ENCODE data around the gene METTL18. TPM values are rescaled to one million over a fixed set of nuclear protein-coding genes. Genes with fewer than 3 reads are reported as not detected.

The METTL18 gene
- polyA plus RNA-seq, 1 of the 3 experiments (the other 2 are of a cell fraction) = 1.7 TPM

DNA sequence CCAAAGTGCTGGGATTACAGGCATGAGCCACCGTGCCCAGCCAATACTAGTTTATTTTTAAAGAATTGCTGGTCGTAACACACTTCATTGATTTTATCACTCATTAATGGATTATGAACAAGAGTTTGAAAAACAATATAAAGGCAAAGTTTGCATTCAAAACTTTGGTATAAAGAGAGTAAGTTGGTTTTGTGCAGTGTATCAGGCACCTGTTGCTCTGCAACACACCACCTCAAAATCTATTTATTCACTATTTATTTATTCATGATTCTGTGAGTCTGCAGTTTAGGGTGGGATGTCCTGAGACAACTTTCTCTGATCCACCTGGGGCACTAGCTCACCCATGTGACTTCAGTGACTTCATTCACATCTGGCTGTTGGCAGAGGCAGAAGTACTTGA lies 10.2 kb upstream of the METTL18 start:
- DNase-seq = no peak
- H3K4me2 ChIP-seq = no peak overlapping the region
- CTCF ChIA-PET = no interaction called here
- no peaks in the 10 kb centered on the region for H3K9me2 ChIP-seq
- TF ChIP-seq, protein P1, sequence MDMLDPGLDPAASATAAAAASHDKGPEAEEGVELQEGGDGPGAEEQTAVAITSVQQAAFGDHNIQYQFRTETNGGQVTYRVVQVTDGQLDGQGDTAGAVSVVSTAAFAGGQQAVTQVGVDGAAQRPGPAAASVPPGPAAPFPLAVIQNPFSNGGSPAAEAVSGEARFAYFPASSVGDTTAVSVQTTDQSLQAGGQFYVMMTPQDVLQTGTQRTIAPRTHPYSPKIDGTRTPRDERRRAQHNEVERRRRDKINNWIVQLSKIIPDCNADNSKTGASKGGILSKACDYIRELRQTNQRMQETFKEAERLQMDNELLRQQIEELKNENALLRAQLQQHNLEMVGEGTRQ (IDR thresholded peaks at IDR 0.05; ENCODE audit: borderline replicate concordance, low read depth, low read length) = no peak
- TF ChIP-seq CHD2 (IDR thresholded peaks at IDR 0.05; ENCODE audit: low read length, partially characterized antibody) = no peak
- TF ChIP-seq, protein P2, sequence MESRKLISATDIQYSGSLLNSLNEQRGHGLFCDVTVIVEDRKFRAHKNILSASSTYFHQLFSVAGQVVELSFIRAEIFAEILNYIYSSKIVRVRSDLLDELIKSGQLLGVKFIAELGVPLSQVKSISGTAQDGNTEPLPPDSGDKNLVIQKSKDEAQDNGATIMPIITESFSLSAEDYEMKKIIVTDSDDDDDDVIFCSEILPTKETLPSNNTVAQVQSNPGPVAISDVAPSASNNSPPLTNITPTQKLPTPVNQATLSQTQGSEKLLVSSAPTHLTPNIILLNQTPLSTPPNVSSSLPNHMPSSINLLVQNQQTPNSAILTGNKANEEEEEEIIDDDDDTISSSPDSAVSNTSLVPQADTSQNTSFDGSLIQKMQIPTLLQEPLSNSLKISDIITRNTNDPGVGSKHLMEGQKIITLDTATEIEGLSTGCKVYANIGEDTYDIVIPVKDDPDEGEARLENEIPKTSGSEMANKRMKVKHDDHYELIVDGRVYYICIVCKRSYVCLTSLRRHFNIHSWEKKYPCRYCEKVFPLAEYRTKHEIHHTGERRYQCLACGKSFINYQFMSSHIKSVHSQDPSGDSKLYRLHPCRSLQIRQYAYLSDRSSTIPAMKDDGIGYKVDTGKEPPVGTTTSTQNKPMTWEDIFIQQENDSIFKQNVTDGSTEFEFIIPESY (IDR thresholded peaks at IDR 0.05; ENCODE audit: borderline replicate concordance, low read depth) = no peak
- TF ChIP-seq, protein P3, sequence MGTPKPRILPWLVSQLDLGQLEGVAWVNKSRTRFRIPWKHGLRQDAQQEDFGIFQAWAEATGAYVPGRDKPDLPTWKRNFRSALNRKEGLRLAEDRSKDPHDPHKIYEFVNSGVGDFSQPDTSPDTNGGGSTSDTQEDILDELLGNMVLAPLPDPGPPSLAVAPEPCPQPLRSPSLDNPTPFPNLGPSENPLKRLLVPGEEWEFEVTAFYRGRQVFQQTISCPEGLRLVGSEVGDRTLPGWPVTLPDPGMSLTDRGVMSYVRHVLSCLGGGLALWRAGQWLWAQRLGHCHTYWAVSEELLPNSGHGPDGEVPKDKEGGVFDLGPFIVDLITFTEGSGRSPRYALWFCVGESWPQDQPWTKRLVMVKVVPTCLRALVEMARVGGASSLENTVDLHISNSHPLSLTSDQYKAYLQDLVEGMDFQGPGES (IDR thresholded peaks at IDR 0.05; ENCODE audit: low read depth, low read length) = no peak
- TF ChIP-seq RFX5 (IDR thresholded peaks at IDR 0.05; ENCODE audit: low read length) = no peak
- no peak for TF ChIP-seq MXI1 (IDR thresholded peaks at IDR 0.05; ENCODE audit: low read depth, low read length)
- TF ChIP-seq RAD21 (IDR thresholded peaks at IDR 0.05; ENCODE audit: low read length) = no peak
- TF ChIP-seq EZH2phosphoT487 (IDR thresholded peaks at IDR 0.05; ENCODE audit: borderline replicate concordance, low read depth) = no peak
- H3K9me3 ChIP-seq = no peaks in the 10 kb centered on the region
- H3K4me3 ChIP-seq (ENCODE audit: low read depth in 2 of 2, low read length in 1 of 2) = no peak overlapping the region
- H3K79me2 ChIP-seq (ENCODE audit: insufficient read depth) = peaks cover 12% of the 10 kb centered on the region; the same call in 1 of the 2 replicates
- H3K9ac ChIP-seq = no peak overlapping the region
- H2AFZ ChIP-seq (ENCODE audit: low read depth) = no peak overlapping the region
- no peaks in the 10 kb centered on the region for H3K27me3 ChIP-seq (ENCODE audit: insufficient read depth)
- peaks cover 6% of the 10 kb centered on the region for H3F3A ChIP-seq (replicated peaks; ENCODE audit: insufficient read depth)
- H3K36me3 ChIP-seq (replicated peaks in 1 of 2; ENCODE audit: control insufficient read depth in 1 of 2, insufficient read depth in 2 of 2, low read length in 1 of 2) = peaks cover 22 to 61% of the 10 kb centered on the region in 2 experiments
- H3K4me1 ChIP-seq (ENCODE audit: control insufficient read depth in 1 of 2, insufficient read depth in 2 of 2, low read depth in 1 of 2, low read length in 1 of 2) = no peaks in the 10 kb centered on the region
- no peak overlapping the region for H3K27ac ChIP-seq (ENCODE audit: low read depth in 2 of 2, low read length in 1 of 2)
- 95% methylated on average over 2 of the region's 2 CpGs for WGBS (ENCODE audit: low lambda C conversion rate)
- POLR2A ChIA-PET = no interaction called here
- no peaks in the 10 kb centered on the region for H4K20me1 ChIP-seq (ENCODE audit: insufficient read depth)

DNA sequence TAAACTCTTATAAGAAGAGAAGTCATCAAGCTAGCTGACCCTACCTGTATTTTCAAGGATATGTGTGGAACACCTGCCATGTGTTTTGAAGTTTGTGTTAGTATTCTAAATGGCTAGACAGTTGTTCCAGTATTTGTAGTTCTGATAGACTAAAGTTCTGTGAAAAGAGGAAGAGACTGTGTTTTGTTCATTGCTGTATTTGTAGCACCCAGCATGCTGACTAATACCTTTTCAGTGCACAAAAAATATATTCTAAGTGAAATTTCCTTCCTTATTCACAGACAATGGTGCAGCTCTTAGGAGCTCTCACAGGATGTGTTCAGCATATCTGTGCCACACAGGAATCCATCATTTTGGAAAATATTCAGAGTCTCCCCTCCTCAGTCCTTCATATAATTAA lies 8.2 kb upstream of the METTL18 start:
- Histone ChIP-seq H3K9me3 (no peaks in the 10 kb centered on the region), H3K27me3 (ENCODE audit: insufficient read depth) (no peaks in the 10 kb centered on the region), H3K9me2 (no peaks in the 10 kb centered on the region), H3K4me3 (ENCODE audit: low read depth in 2 of 2, low read length in 1 of 2) (no peak overlapping the region), H3K79me2 (ENCODE audit: insufficient read depth) (peaks cover 33% of the 10 kb centered on the region; the same call in 1 of the 2 replicates), H3K9ac (no peak overlapping the region), H3K27ac (ENCODE audit: low read depth in 2 of 2, low read length in 1 of 2) (no peak overlapping the region), H3K4me1 (ENCODE audit: control insufficient read depth in 1 of 2, insufficient read depth in 2 of 2, low read depth in 1 of 2, low read length in 1 of 2) (no peaks in the 10 kb centered on the region), H3K4me2 (no peak overlapping the region), H2AFZ (ENCODE audit: low read depth) (no peak overlapping the region), H3K36me3 (replicated peaks in 1 of 2; ENCODE audit: control insufficient read depth in 1 of 2, insufficient read depth in 2 of 2, low read length in 1 of 2) (peaks cover 18 to 50% of the 10 kb centered on the region in 2 experiments), H4K20me1 (ENCODE audit: insufficient read depth) (no peaks in the 10 kb centered on the region), H3F3A (replicated peaks; ENCODE audit: insufficient read depth) (peaks cover 6% of the 10 kb centered on the region)
- no peak for DNase-seq
- ChIA-PET POLR2A (no interaction called here), CTCF (no interaction called here)
- no peak for TF ChIP-seq EP300 (IDR thresholded peaks at IDR 0.05; ENCODE audit: borderline replicate concordance in 1 of 2, low read depth in 1 of 2, low read length in 1 of 2)
- TF ChIP-seq TCF12 (IDR thresholded peaks at IDR 0.05) = no peak
- TF ChIP-seq RFX5 (IDR thresholded peaks at IDR 0.05; ENCODE audit: low read length) = no peak
- TF ChIP-seq, protein P4, sequence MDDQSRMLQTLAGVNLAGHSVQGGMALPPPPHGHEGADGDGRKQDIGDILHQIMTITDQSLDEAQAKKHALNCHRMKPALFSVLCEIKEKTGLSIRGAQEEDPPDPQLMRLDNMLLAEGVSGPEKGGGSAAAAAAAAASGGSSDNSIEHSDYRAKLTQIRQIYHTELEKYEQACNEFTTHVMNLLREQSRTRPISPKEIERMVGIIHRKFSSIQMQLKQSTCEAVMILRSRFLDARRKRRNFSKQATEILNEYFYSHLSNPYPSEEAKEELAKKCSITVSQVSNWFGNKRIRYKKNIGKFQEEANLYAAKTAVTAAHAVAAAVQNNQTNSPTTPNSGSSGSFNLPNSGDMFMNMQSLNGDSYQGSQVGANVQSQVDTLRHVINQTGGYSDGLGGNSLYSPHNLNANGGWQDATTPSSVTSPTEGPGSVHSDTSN (IDR thresholded peaks at IDR 0.05) = no peak
- TF ChIP-seq RCOR1 (IDR thresholded peaks at IDR 0.05; ENCODE audit: low read length) = no peak
- no peak for TF ChIP-seq EZH2phosphoT487 (IDR thresholded peaks at IDR 0.05; ENCODE audit: borderline replicate concordance, low read depth)
- TF ChIP-seq, protein P2 (IDR thresholded peaks at IDR 0.05; ENCODE audit: borderline replicate concordance, low read depth) = no peak
- TF ChIP-seq, protein P1 (IDR thresholded peaks at IDR 0.05; ENCODE audit: borderline replicate concordance, low read depth, low read length) = no peak

All from SK-N-SH (cell line).